NCI-H69 (cell line): Measurements from ENCODE around the gene KREMEN1.
"Not testable (repeated sequence)": the region's sequence is repeated elsewhere in the genome, so short reads cannot be mapped to it uniquely, and the experiment has no call there.

Experiments
- DNase-seq: peaks from one replicate; lab custom pipeline; 2025; lab: John Stamatoyannopoulos, UW

The KREMEN1 gene

DNA sequence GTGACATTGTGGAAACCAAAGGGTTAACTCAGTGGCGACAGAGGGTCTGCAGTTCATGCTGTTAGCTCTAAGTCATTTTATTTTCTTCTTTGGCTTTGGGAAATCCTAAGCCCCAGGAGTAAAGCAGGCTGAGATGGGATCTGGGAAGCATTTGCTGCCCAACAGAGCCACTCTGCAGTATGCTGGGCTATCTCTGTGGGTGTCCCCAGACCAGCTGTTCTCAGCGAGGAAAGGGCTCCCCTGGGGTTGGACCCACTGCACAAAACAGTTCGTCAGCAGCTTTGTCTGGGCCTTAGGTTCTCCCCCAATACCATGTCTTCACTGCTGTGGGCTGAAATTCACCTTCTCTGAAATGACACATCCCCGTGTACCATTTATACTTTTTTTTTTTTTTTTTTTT is 34.0 kb downstream of the KREMEN1 start:
- DNase-seq, result peak; percentile 89

DNA sequence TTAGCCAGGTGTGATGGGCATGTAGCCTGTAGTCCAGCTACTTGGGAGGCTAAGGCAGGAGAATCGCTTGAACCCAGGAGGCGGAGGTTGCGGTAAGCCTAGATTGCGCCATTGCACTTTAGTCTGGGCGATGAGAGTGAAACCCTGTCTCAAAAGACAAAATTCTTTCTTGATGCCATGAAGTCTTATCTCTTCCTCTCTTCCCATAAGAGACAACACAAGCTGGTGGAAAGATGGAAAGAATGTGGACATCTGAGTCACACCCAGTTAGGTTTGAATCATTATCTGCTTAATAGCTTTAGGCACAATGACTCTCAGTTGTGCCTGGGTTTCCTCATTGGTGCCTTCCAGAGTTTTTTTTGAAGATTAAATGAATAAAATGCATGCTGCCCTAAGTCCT is 35.3 kb downstream of the KREMEN1 start:
- DNase-seq, result no peak

GRCh38 chr22:29109822-29110221 is 37.0 kb downstream of the KREMEN1 start:
- no peak for DNase-seq

DNA sequence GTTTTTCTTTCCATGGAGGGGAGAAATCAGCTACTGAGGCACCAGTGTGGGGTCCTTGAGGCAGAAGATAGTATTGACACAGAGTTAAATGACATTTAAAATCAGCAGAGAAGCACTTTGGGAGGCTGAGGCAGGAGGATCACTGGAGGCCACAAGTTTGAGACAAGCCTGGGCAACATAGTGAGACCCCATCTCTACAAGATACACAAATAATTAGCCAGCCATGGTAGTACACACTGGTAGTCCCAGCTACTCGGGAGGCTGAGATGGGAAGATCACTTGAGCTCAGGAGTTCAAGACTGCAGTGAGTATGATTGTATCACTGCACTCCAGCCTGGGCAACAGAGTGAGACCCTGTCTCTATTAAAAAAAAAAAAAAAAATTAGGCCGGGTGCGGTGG is 38.1 kb downstream of the KREMEN1 start:
- DNase-seq, result no peak

GRCh38 chr22:29112121-29112520 is 39.3 kb downstream of the KREMEN1 start:
- peak; percentile 92 for DNase-seq

GRCh38 chr22:29112681-29113080 is 39.8 kb downstream of the KREMEN1 start:
- no peak for DNase-seq

DNA sequence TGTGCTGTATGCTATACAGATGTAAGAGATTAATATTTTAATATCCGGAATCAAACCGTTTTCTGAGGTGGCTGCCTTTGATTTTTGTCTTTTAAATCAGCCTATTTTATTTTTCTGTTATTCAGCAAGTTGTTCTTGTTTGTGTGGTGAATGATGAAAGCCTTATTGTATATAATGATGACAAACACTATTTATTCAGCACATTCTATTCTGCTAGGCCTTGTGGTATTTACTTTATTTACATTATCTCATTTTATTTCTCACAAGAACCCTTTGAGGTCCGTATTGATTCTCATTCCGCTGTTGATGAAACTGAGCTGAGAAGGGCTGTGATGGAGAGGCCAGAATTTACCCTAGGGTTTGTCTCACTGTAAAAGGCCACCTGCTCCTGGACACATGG is 40.5 kb downstream of the KREMEN1 start:
- DNase-seq, result no peak

GRCh38 chr22:29114392-29114791 is 41.6 kb downstream of the KREMEN1 start:
- no peak for DNase-seq

DNA sequence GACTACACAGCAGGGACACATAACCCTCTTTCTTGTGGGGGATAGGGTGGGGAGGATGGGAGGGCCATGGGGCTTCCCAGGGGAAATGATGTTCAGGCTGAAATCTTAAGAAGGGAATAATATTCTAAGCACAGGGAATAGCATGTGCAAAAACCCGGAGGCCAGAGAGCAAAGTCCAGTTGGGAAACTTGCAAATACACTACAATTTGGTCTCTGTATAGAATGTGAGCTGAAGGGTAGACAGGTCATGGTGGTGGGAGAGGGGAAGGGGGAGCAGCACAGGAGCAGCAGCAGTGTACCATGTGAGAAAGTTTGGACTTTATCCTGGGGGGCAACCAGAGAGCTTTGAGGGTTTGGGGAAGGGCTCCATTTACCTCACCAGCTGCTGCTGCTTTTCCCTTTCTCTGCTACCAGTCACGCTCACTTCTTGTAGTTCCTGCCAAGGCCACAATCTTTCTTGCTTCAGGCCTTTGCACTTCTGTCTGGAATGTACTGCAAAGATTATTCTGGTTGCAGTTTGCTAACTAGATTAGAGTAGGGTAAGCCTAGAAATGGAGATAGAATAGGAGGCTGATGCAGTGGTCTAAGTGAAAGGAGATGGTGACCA is 43.0 kb downstream of the KREMEN1 start:
- DNase-seq, result peak; percentile 73

GRCh38 chr22:29116397-29117123 is 43.7 kb downstream of the KREMEN1 start:
- DNase-seq, result peak; percentile 85

DNA sequence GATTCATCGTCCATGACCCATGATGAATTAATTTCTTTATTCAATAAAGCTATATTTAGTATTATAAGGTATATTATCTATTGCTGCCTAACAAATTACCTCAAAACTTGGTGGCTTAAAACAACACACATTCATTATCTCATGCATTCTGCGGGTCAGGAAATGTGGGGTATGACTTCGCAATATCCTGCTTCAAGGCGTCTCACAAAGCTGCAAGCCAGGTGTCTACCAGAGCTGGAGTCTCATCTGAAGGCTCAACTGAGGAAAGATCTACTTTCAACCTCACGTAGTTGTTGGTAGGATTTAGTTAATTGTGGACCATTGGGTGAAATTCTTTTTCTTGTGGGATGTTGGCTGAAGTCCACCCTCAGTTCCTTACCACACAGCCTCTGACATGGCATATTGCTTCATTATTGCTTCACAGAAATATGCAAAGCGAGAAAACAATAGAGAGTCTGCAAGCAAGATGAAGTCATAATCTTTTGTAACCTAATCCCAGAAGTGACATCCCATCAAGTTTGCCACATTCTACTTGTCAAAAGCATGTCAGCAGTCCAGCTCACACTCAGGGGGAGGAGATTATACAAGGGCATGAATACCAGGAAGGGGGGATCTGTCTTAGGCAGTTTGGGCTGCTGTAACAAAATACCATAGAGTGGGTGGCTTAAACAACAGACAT is 45.1 kb downstream of the KREMEN1 start:
- DNase-seq, result peak; percentile 18

DNA sequence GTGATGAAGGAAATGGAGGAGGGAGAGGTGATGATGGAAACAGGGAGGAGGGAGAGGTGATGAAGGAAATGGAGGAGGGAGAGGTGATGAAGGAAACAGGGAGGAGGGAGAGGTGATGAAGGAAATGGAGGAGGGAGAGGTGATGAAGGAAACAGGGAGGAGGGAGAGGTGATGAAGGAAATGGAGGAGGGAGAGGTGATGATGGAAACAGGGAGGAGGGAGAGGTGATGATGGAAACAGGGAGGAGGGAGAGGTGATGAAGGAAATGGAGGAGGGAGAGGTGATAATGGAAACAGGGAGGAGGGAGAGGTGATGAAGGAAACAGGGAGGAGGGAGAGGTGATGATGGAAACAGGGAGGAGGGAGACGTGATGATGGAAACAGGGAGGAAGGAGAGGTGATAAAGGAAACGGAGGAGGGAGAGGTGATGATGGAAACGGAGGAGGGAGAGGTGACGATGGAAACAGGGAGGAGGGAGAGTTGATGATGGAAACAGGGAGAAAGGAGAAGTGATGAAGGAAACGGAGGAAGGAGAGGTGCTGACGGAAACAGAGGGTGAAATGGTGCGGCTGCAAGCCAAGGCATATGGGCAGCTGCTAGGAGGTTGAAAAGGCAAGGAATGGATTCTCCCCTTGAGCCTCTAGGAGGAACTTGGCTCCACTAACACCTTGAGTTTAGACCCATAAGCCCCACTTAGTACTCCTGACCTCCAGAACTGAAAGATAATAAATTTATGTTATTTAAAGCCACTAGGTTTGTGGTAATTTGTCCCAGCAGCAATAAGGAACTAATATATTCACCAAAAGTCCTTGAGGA is 47.5 kb downstream of the KREMEN1 start:
- not testable (repeated sequence) for DNase-seq

GRCh38 chr22:29121124-29121523 is 48.3 kb downstream of the KREMEN1 start:
- DNase-seq, result no peak

DNA sequence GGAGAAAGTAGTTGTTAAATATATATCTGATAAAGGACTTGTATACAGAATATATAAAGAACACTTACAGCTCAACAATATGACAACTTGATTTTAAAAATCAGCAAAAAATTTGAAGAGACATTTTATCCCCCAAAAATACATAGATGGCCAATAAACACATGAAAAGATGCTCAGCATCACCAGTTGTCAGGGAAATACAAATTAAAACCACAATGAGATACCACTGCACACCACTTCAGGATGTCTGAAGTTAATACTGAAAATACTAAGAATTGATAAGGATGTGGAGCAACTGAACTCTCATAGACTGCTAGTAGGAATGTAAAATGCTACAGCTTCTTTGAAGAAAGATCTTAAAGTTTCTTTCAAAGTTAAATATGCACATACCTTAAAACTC is 49.2 kb downstream of the KREMEN1 start:
- DNase-seq, result no peak

DNA sequence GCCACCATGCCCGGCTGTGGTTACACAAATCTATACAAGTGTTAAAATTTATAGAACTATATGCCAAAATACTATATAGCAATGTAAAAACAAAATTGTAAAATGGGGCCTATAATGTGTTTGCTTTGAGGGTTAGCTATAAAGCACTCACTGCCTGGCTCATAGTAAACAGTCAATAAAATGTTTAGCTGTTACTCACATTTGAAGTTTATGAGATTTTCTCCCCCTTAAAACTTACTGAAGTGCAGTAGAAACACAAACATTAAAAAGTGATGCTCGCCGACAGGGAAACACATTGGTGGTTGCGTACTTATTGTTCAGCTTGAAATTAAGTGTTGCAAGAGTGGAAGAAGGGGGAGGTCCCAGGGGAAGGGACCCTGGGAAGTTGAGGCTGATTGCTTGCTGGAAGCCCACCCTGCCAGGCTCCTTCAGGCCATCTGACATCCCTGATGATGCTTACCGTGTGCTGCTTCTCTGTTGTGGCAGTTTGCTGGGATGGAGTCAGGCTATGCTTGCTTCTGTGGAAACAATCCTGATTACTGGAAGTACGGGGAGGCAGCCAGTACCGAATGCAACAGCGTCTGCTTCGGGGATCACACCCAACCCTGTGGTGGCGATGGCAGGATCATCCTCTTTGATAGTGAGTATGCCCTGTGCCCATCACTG is 52.1 kb downstream of the KREMEN1 start:
- DNase-seq, result no peak

- no peak for DNase-seq
These were observed 52.6 kb downstream of the KREMEN1 start for GRCh38 chr22:29125443-29125778.

DNA sequence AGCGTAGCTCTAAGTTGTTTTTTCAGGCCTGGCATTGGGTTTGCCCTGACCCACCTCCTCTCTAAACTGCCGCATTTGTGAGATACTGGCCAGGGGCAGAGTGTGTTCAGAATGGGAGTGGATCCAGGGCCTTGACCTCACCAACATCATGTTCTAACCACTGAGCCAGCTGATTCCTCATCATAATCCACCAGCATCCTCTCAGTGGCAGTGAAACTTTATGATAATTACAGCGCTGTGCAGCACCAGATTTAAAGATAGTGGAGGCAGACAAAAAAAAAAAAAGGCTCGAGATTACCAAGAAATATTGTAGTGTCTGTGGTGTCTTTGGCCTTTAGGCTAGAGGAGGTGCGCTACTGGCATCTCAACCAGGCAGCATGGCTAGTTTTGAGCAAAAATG is 53.0 kb downstream of the KREMEN1 start:
- DNase-seq, result no peak

GRCh38 chr22:29126670-29127395 is 54.0 kb downstream of the KREMEN1 start:
- no peak for DNase-seq

DNA sequence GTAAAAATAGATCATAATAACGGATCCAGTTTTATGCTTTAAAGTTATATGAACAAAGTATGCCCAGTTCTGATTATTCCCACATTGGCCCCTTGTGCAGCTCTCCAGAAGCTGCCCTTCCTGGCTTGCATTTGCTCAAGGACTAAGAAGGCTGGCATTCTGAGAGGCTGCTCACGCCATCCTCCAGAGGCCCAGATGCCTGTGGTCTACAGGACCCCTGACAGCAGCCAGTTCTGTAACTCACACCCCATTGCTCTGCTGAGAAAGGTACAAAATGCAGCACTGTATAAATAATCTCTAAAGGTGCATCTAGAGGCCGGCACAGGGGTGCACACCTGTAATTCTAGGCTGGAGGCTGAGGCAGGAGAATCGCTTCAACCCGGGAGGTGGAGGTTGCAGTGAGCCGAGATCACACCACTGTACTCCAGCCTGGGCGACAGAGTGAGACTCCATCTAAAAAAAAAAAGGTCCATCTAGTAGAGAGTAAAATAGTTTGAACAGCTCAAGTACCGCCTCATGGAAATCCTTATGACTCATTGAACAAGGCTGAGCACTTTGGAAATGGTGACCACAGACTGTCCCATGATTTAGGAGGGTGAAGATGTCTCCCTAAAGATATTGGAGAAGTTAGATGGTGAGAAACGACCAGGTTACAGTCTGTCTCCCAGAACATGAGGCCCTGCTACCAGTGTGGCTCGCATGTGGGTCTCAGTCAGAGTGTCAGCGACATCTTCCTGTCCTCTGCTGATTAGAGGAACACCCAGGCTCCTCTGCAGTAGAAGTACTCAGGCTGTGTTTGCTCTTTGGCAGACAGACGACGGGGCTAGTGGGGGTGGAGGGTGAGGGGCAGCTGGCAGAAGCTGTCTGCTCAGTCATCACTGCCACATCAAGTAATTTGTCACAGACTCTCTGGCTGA is 56.3 kb downstream of the KREMEN1 start:
- DNase-seq, result peak; percentile 88

DNA sequence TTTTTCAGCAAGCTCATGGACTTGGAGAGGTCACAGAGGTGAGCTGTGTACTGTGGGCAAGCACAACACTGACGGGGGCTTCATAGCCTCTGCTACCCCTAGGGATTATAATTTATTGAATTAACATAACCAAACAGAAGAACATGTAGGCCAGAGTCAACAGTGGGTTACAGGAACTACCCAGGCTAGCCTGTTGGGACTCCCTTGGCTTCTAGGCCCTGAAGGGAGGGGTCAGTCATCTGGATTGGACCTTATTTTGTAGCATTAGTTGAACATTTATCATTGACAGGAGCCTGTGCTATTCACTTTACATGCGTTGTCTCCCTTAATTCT is 56.9 kb downstream of the KREMEN1 start:
- no peak for DNase-seq
